WI38 (cell line): ENCODE results near the gene RTTN.

Source experiments
- H3K4me3 ChIP-seq: 2 replicates; pipeline ENCODE4 v1.5.1; 2011; ENCODE audit warnings: low read depth, mild to moderate bottlenecking, control low read depth, low read length
- CTCF ChIP-seq: IDR thresholded peaks from 2 replicates; pipeline ENCODE4 v1.5.1; 2012; ENCODE audit warnings: low read depth, mild to moderate bottlenecking, control low read depth, low read length

RTTN gene

GRCh38 chr18:70044632-70045031 is 160.9 kb downstream of the RTTN start:
- TF ChIP-seq CTCF = no peak

GRCh38 chr18:70041459-70042050 is 163.9 kb downstream of the RTTN start:
- H3K4me3 ChIP-seq = no peak overlapping the region

More at GRCh38 chr18:70044632-70045031, 160.9 kb downstream of the RTTN start:
- H3K4me3 ChIP-seq = no peak overlapping the region

GRCh38 chr18:70039186-70039585 is 166.3 kb downstream of the RTTN start:
- H3K4me3 ChIP-seq = no peak overlapping the region
- TF ChIP-seq CTCF = no peak

More at GRCh38 chr18:70041459-70042050, 163.9 kb downstream of the RTTN start:
- TF ChIP-seq CTCF = no peak

- no peak overlapping the region for H3K4me3 ChIP-seq
- no peak for TF ChIP-seq CTCF
These were observed 167.9 kb downstream of the RTTN start for GRCh38 chr18:70037431-70038061.

- no peak for TF ChIP-seq CTCF
- H3K4me3 ChIP-seq = no peak overlapping the region
These were observed 168.6 kb downstream of the RTTN start for GRCh38 chr18:70036771-70037347.

- no peak for TF ChIP-seq CTCF
These were observed 169.3 kb downstream of the RTTN start for GRCh38 chr18:70036168-70036567.

GRCh38 chr18:70031221-70031620 is 174.3 kb downstream of the RTTN start:
- TF ChIP-seq CTCF = no peak
- no peak overlapping the region for H3K4me3 ChIP-seq

More at GRCh38 chr18:70036168-70036567, 169.3 kb downstream of the RTTN start:
- no peak overlapping the region for H3K4me3 ChIP-seq
